PC-9 (cell line): ENCODE data around the gene LURAP1L. TPM values are rescaled to one million over a fixed set of nuclear protein-coding genes. Genes with fewer than 3 reads are reported as not detected.

Source experiments
- BruUV-seq: library from RNA; stranded (reverse); fragments of 400-500 nt; replicated peaks from 2 replicates; lab custom pipeline; 2021; lab: Mats Ljungman, UMichigan
- CTCF ChIA-PET: fragments of 300-600 bp; sonication (Branson Sonifier 250); formaldehyde crosslinking; loops from one replicate; lab custom pipeline; 2022; ENCODE audit warnings: antibody characterized with exemption; lab: Charles Lee
- POLR2A ChIA-PET: fragments of 300-600 bp; sonication (Branson Sonifier 250); formaldehyde crosslinking; loops from one replicate; lab custom pipeline; 2022; ENCODE audit warnings: antibody characterized with exemption; ENCODE audit not compliant: unreplicated experiment; lab: Charles Lee
- DNase-seq, 2 experiments: peaks; one replicate each; pipeline versions ENCODE4 v3.0.0 to v3.0.0-alpha.2; 2015 to 2022; ENCODE audit warnings: mixed read lengths in 1 of 2
- H2AFZ ChIP-seq: fragments of 200-600 bp; sonication (generic); 2 replicates; pipeline ENCODE4 v1.8.1; 2017; ENCODE audit warnings: antibody characterized with exemption
- H3F3A ChIP-seq: fragments of 200-600 bp; sonication (generic); 2 replicates; pipeline ENCODE4 v1.8.1; 2017; ENCODE audit warnings: antibody characterized with exemption, mild to moderate bottlenecking, low read depth; ENCODE audit not compliant: insufficient read depth
- H3K27ac ChIP-seq: fragments of 200-600 bp; sonication (generic); 2 replicates; pipeline ENCODE4 v1.6.1; 2016; ENCODE audit warnings: mixed run types
- H3K27me3 ChIP-seq: fragments of 200-600 bp; sonication (generic); 2 replicates; pipeline ENCODE4 v1.6.1; 2016; ENCODE audit warnings: low read depth, mixed run types; ENCODE audit not compliant: insufficient read depth
- H3K36me3 ChIP-seq: fragments of 200-600 bp; sonication (generic); 2 replicates; pipeline ENCODE4 v1.6.1; 2016; ENCODE audit warnings: low read depth, mixed run types
- H3K4me1 ChIP-seq: fragments of 200-600 bp; sonication (generic); replicated peaks from 2 replicates; pipeline ENCODE4 v1.6.1; 2016; ENCODE audit warnings: mixed run types; ENCODE audit not compliant: insufficient read depth
- H3K4me2 ChIP-seq: fragments of 200-600 bp; sonication (generic); 2 replicates; pipeline ENCODE4 v1.6.1; 2017; ENCODE audit warnings: mixed run types
- H3K4me3 ChIP-seq: fragments of 200-600 bp; sonication (generic); 2 replicates; pipeline ENCODE4 v1.6.1; 2016; ENCODE audit warnings: mixed run types
- H3K79me2 ChIP-seq: fragments of 200-600 bp; sonication (generic); 2 replicates; pipeline ENCODE4 v1.6.1; 2017; ENCODE audit warnings: low read depth, mixed run types
- H3K9me2 ChIP-seq: fragments of 200-600 bp; sonication (generic); 2 replicates; pipeline ENCODE4 v1.8.1; 2017; ENCODE audit warnings: mild to moderate bottlenecking; ENCODE audit not compliant: insufficient read depth
- H3K9me3 ChIP-seq: fragments of 200-600 bp; sonication (generic); 2 replicates; pipeline ENCODE4 v1.8.1; 2016; ENCODE audit warnings: low read depth; ENCODE audit not compliant: insufficient read depth
- H4K20me1 ChIP-seq: fragments of 200-600 bp; sonication (generic); 2 replicates; pipeline ENCODE4 v1.8.1; 2017; ENCODE audit not compliant: insufficient read depth
- CTCF ChIP-seq: fragments of 200-600 bp; sonication (generic); conservative IDR thresholded peaks from 2 replicates; pipeline ENCODE4 v1.6.1; 2017; ENCODE audit warnings: mixed run types, antibody characterized with exemption, mild to moderate bottlenecking, moderate library complexity
- EZH2 ChIP-seq: fragments of 200-600 bp; sonication (generic); IDR thresholded peaks from 2 replicates; pipeline ENCODE4 v1.8.0; 2017; ENCODE audit warnings: antibody characterized with exemption, low read depth
- intact Hi-C: fragments of 100-400 bp; cut with micrococcal nuclease; formaldehyde crosslinking; loops from one replicate; pipeline ENCODE4 v1.10.0; 2022; ENCODE audit not compliant: unreplicated experiment
- total RNA-seq: library from RNA; stranded (reverse); gene quantifications from 2 replicates; pipeline ENCODE4 v1.2.3, GENCODE V29; 2021

Gene LURAP1L
- total RNA-seq, 1 experiment from 2014 or later: 4.1 TPM

- H3K9me3 ChIP-seq: 0 out of 2 replicates have a peak, but pooled peaks cover 7% of the 10 kb centered on the region
- POLR2A ChIA-PET: interaction anchor here (0.5 to 0.7 kb wide), 2 partner anchors 55 to 91 kb away, joined by 4 to 5 read pairs; no protein-coding TSS in a partner anchor
- BruUV-seq: no TSS peak
- H4K20me1 ChIP-seq: no peaks in the 10 kb centered on the region
- no peaks in the 10 kb centered on the region for H3K27me3 ChIP-seq
- no peaks in the 10 kb centered on the region for H3K36me3 ChIP-seq
- intact Hi-C loops: loop anchor here (1.0 to 10.0 kb wide), 4 partner anchors 30 to 141 kb away; no protein-coding TSS in a partner anchor
- TF ChIP-seq EZH2 (no peak), CTCF (no peak)
- peaks cover 33% of the 10 kb centered on the region for H3K4me1 ChIP-seq
- H3K27ac ChIP-seq: peak overlapping the region; percentile 100
- DNase-seq: peak; percentile 57 to 96
- H3K4me2 ChIP-seq: peak overlapping the region; percentile 78
- H3F3A ChIP-seq: peaks cover 20% of the 10 kb centered on the region
- no peaks in the 10 kb centered on the region for H3K9me2 ChIP-seq
- CTCF ChIA-PET: interaction anchor here (0.7 kb wide), 1 partner anchor 38 kb away, joined by 6 read pairs; no protein-coding TSS in a partner anchor
- 0 out of 2 replicates have a peak overlapping the region, but pooled peaks have one; percentile 48 for H2AFZ ChIP-seq
- H3K4me3 ChIP-seq: peak overlapping the region; percentile 38; the same call in 1 of the 2 replicates
- H3K79me2 ChIP-seq: no peaks in the 10 kb centered on the region
Measured at GRCh38 chr9:12813960-12814876, 39.4 kb downstream of the LURAP1L start.

GRCh38 chr9:12814877-12815237 is 40.0 kb downstream of the LURAP1L start:
- peak overlapping the region; percentile 37; the same call in 1 of the 2 replicates for H3K4me3 ChIP-seq
- H3K9me3 ChIP-seq: 0 out of 2 replicates have a peak, but pooled peaks cover 7% of the 10 kb centered on the region
- intact Hi-C loops: loop anchor here (1.0 to 10.0 kb wide), 5 partner anchors 31 to 140 kb away; no protein-coding TSS in a partner anchor
- H2AFZ ChIP-seq: no peak overlapping the region
- no peaks in the 10 kb centered on the region for H4K20me1 ChIP-seq
- peaks cover 33% of the 10 kb centered on the region for H3K4me1 ChIP-seq
- ChIA-PET POLR2A (interaction anchor here (0.7 kb wide), 1 partner anchor 54 kb away, joined by 5 read pairs; no protein-coding TSS in a partner anchor), CTCF (interaction anchor here (0.7 kb wide), 1 partner anchor 39 kb away, joined by 6 read pairs; no protein-coding TSS in a partner anchor)
- H3F3A ChIP-seq: peaks cover 20% of the 10 kb centered on the region
- no peaks in the 10 kb centered on the region for H3K9me2 ChIP-seq
- H3K4me2 ChIP-seq: peak overlapping the region; percentile 58
- H3K36me3 ChIP-seq: no peaks in the 10 kb centered on the region
- H3K79me2 ChIP-seq: no peaks in the 10 kb centered on the region
- no peak for DNase-seq
- no peaks in the 10 kb centered on the region for H3K27me3 ChIP-seq
- no peak for TF ChIP-seq CTCF
- TF ChIP-seq EZH2: no peak
- peak overlapping the region; percentile 100 for H3K27ac ChIP-seq
- BruUV-seq: TSS peak; percentile 88

DNA sequence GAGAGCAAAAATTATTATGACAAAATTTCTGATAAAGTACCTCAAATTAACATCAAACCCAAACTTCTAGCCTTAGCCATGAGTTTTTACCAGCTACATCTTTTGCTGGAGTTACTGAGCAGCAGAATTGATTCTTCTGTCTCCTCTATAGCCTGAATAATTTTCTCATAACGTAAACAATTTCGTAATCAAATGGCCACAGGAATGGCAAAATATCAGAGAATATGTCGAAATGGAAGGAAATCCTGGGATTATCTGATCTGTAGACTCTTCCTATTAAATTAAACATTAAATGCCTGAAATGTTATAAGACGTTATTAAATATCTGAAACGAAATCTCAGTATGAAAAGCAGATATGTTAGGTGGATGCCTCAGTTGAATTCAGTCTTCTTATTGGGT is 41.1 kb downstream of the LURAP1L start:
- Histone ChIP-seq H4K20me1 (no peaks in the 10 kb centered on the region), H3K27ac (peak overlapping the region; percentile 100), H3K27me3 (no peaks in the 10 kb centered on the region), H3K36me3 (no peaks in the 10 kb centered on the region), H3K79me2 (no peaks in the 10 kb centered on the region), H3K4me1 (peaks cover 33% of the 10 kb centered on the region), H3K9me2 (no peaks in the 10 kb centered on the region), H3K9me3 (0 out of 2 replicates have a peak, but pooled peaks cover 7% of the 10 kb centered on the region), H3F3A (peaks cover 20% of the 10 kb centered on the region), H2AFZ (no peak overlapping the region), H3K4me2 (no peak overlapping the region), H3K4me3 (no peak overlapping the region)
- no peak for TF ChIP-seq CTCF
- TF ChIP-seq EZH2: no peak
- CTCF ChIA-PET: no interaction called here
- intact Hi-C loops: loop anchor here (5.0 to 10.0 kb wide), 2 partner anchors 61 to 139 kb away; no protein-coding TSS in a partner anchor
- BruUV-seq: no TSS peak
- no peak for DNase-seq
- POLR2A ChIA-PET: no interaction called here
